Measurements from ENCODE around the gene HLA-DQB1.

Gene HLA-DQB1

DNA sequence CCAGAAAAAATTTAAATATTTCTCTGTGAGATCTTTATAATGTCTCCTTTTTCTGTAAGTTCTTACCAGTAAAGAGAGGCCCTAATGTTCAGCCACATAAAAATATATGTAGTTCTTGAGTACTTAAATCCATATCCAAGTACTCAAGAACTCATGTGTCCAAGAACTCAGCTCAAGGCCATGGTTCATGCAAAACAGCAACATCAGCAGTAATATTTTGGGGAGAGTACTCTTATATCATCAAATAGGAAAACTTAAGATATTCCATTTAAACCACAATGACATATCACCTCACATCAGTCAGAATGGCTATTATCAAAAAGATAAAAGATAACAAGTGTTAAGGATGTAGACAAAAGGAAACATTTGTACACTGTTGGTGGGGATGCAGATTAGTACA is 3.4 kb upstream of the HLA-DQB1 start:
- TF ChIP-seq, protein P1, sequence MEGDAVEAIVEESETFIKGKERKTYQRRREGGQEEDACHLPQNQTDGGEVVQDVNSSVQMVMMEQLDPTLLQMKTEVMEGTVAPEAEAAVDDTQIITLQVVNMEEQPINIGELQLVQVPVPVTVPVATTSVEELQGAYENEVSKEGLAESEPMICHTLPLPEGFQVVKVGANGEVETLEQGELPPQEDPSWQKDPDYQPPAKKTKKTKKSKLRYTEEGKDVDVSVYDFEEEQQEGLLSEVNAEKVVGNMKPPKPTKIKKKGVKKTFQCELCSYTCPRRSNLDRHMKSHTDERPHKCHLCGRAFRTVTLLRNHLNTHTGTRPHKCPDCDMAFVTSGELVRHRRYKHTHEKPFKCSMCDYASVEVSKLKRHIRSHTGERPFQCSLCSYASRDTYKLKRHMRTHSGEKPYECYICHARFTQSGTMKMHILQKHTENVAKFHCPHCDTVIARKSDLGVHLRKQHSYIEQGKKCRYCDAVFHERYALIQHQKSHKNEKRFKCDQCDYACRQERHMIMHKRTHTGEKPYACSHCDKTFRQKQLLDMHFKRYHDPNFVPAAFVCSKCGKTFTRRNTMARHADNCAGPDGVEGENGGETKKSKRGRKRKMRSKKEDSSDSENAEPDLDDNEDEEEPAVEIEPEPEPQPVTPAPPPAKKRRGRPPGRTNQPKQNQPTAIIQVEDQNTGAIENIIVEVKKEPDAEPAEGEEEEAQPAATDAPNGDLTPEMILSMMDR (IDR thresholded peaks at IDR 0.05; ENCODE audit: low read depth, low read length) = no peak
- in situ Hi-C loops (cut with HindIII; ENCODE audit: low sequenced_read_pairs) = no loop called here
- DNase-seq (ENCODE audit: low read depth, low spot score) = no peak
- no peak overlapping the region for H3K4me3 ChIP-seq (ENCODE audit: low read depth, low read length)

DNA sequence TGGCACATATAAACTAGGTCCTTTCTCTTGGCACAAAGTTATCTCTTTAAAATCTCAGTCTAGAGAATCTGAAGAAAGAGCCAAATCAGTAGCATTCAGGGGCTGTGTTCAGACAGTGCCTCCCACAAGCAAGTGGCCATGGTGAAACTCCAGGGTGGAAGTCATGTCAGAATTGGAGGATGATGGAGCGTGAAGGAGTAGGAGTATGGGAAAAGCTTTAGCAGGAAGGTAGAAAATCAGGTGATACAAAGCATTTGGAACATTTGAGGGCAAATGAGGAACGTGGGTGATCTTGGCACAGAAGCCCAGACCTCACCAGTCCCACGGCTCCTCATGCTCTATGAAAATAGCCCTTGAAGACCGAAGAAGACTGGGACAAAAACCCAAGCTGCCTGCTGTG is 2.8 kb upstream of the HLA-DQB1 start:
- no peak overlapping the region for H3K4me3 ChIP-seq (ENCODE audit: low read depth, low read length)
- no peak for DNase-seq (ENCODE audit: low read depth, low spot score)
- in situ Hi-C loops (cut with HindIII; ENCODE audit: low sequenced_read_pairs) = no loop called here
- TF ChIP-seq, protein P1 (IDR thresholded peaks at IDR 0.05; ENCODE audit: low read depth, low read length) = no peak

DNA sequence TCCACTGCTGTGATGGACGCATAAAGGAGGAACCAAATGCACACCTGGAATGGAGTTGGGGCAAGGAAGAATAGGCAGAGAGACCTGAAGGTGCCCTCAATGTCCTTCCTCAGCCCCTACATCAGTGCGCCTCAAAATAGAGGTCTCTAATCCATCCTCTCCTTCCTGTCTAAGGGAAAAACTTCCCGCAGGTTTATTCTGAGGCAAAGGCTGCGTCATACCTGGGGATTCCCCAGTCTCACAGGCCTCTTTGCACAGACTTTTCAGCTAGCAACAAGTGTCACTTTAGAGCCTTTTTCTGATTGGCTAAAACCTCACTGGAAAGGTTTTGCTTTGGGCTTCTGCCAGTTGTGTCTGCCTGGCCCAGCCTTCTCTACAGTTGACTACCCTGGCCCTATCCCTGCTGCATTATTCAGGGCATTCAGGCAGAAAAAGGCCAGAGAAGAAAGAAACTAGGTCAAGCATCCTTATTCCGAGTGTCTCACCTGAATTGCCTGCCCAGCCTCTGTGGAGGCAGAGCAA is 1.8 kb upstream of the HLA-DQB1 start:
- DNase-seq (ENCODE audit: low read depth, low spot score) = no peak
- in situ Hi-C loops (cut with HindIII; ENCODE audit: low sequenced_read_pairs) = no loop called here
- TF ChIP-seq, protein P1 (IDR thresholded peaks at IDR 0.05; ENCODE audit: low read depth, low read length) = no peak
- H3K4me3 ChIP-seq (ENCODE audit: low read depth, low read length) = no peak overlapping the region

DNA sequence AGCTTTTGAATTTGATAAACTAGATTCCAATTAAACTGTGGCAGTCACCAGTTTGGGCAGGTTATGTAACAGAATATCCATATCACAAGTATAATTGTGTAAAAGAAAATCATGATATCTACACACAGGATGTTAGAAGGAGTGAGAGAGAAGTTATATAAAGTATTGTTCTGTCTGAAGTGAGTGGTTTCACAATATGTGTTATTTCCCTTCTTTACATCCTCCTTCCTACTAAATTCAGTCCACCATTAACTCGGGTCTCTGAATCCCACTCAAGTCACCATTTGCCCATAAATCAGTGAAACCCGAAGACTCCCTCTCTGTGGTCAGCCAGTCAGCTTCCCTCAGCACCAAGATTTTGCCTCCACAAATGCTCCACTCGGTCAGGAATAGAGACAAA is 796 bp downstream of the HLA-DQB1 start:
- in situ Hi-C loops (cut with HindIII; ENCODE audit: low sequenced_read_pairs) = no loop called here
- TF ChIP-seq, protein P1 (IDR thresholded peaks at IDR 0.05; ENCODE audit: low read depth, low read length) = no peak
- no peak overlapping the region for H3K4me3 ChIP-seq (ENCODE audit: low read depth, low read length)
- DNase-seq (ENCODE audit: low read depth, low spot score) = no peak

DNA sequence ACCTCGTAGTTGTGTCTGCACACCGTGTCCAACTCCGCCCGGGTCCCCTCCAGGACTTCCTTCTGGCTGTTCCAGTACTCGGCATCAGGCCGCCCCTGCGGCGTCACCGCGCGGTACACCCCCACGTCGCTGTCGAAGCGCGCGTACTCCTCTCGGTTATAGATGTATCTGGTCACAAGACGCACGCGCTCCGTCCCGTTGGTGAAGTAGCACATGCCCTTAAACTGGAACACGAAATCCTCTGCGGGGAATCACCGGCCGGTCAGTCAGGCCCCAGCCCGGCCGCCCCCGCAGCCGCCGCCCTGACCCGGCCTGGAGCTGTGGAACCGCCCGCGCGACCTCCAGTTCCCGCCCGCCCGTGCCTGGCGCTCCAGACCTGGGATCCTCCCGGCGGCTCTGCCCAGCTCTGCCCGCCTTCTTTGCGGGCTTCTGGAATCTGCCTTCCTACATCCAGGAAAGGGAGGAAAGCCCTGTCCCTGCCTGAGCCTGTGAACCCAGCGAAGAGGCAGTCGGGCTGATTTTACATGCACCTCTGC is 1.6 kb downstream of the HLA-DQB1 start:
- no peak for DNase-seq (ENCODE audit: low read depth, low spot score)
- TF ChIP-seq, protein P1 (IDR thresholded peaks at IDR 0.05; ENCODE audit: low read depth, low read length) = no peak
- no peak overlapping the region for H3K4me3 ChIP-seq (ENCODE audit: low read depth, low read length)
- in situ Hi-C loops (cut with HindIII; ENCODE audit: low sequenced_read_pairs) = no loop called here

DNA sequence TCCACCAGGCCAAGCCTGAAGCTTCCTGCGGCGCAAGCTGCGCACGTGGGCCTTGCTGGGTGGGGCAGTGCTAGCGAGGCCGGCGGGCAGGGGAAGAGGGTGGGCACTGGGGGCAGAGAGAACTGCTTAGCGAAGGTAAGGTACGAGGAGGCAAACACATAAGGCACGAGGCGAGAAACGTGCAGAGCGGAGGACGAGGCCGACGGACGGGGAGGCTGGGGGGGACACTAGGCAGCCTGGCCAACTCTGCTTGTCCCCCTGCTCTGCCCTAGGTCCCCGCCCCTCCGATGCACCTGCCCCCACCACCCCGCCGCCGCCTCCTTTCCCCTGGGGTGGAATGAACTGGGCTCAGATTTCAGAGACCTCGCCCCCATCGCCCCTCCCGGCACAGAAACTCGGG is 2.1 kb downstream of the HLA-DQB1 start:
- no peak overlapping the region for H3K4me3 ChIP-seq (ENCODE audit: low read depth, low read length)
- no peak for DNase-seq (ENCODE audit: low read depth, low spot score)
- in situ Hi-C loops (cut with HindIII; ENCODE audit: low sequenced_read_pairs) = no loop called here
- TF ChIP-seq, protein P1 (IDR thresholded peaks at IDR 0.05; ENCODE audit: low read depth, low read length) = no peak
